Fibroblast of pulmonary artery (primary cell): ENCODE measurements around the gene PHACTR1.
A peak's percentile ranks its signal among the peaks of the same experiment; 100 is the strongest.

Experiments
- DNase-seq: peaks from one replicate; pipeline ENCODE4 v3.0.0-alpha.2; 2010; ENCODE audit warnings: low read depth
- H3K4me3 ChIP-seq: replicated peaks from 2 replicates; pipeline ENCODE4 v1.5.1; 2011; ENCODE audit warnings: low read depth, mild to moderate bottlenecking, control low read depth, low read length, moderate library complexity
- TF ChIP-seq, protein P1 (sequence below): IDR thresholded peaks from 2 replicates; pipeline ENCODE4 v1.5.1; 2011; ENCODE audit warnings: mild to moderate bottlenecking, control low read depth, low read length, inconsistent platforms; ENCODE audit errors: missing control alignments

PHACTR1 gene

DNA sequence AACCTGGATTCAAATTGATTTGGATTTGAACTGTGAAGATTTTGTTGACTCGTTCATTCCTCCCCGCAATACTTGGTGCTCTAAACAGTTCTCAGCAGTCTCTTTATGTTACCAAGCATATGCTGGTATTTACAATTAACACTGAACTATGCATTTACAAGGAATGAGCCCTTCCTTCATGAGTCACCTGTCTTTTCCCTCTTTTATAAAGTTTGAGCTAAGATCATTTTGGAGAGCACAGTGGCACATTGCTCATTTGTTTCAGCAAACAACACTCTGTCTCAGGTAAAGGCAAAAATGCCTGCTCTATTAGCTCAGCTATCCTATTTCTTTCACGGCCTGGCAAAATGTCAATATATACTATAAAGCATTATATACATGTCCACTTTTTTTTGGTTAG is 285.4 kb downstream of the PHACTR1 start:
- no peak overlapping the region for H3K4me3 ChIP-seq
- TF ChIP-seq, protein P1, sequence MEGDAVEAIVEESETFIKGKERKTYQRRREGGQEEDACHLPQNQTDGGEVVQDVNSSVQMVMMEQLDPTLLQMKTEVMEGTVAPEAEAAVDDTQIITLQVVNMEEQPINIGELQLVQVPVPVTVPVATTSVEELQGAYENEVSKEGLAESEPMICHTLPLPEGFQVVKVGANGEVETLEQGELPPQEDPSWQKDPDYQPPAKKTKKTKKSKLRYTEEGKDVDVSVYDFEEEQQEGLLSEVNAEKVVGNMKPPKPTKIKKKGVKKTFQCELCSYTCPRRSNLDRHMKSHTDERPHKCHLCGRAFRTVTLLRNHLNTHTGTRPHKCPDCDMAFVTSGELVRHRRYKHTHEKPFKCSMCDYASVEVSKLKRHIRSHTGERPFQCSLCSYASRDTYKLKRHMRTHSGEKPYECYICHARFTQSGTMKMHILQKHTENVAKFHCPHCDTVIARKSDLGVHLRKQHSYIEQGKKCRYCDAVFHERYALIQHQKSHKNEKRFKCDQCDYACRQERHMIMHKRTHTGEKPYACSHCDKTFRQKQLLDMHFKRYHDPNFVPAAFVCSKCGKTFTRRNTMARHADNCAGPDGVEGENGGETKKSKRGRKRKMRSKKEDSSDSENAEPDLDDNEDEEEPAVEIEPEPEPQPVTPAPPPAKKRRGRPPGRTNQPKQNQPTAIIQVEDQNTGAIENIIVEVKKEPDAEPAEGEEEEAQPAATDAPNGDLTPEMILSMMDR = no peak
- DNase-seq = no peak

DNA sequence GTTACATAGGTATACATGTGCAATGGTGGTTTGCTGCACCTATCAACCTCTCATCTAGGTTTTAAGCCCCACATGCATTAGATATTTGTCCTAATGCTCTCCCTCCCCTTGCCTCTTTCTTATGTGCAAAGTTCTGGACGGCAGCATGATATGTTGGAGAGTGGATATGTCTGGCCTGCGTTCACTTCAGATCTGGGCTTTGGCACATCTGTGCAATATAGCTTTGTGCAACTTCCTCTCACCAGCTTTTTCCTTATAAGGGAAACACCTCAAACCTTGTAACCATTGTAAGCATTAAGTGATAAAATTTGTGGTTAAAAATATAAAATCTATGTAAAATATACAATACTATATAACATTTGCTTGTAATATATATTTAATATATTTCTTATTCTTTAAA is 288.0 kb downstream of the PHACTR1 start:
- DNase-seq = peak; percentile 32
- TF ChIP-seq, protein P1 = no peak
- H3K4me3 ChIP-seq = no peak overlapping the region

DNA sequence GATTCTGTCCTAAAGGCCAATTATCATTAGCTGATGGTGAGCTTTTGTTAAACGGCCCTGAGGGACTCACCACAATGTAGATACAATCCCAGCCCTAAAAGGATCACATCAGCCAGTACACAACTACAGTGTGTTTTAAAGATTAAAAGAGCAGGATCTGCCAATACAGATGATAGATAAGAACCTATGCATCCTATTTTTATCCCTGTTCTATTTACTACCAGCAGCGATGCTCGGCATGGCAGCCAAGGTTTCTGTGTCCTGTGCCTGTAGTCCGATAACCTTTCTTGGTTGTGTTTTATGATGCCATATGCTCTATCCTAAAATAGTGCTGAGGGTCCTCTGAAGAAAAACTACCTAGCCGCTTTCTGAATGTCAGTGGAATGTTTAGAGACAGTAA is 289.4 kb downstream of the PHACTR1 start:
- TF ChIP-seq, protein P1 = no peak
- DNase-seq = no peak
- H3K4me3 ChIP-seq = no peak overlapping the region

DNA sequence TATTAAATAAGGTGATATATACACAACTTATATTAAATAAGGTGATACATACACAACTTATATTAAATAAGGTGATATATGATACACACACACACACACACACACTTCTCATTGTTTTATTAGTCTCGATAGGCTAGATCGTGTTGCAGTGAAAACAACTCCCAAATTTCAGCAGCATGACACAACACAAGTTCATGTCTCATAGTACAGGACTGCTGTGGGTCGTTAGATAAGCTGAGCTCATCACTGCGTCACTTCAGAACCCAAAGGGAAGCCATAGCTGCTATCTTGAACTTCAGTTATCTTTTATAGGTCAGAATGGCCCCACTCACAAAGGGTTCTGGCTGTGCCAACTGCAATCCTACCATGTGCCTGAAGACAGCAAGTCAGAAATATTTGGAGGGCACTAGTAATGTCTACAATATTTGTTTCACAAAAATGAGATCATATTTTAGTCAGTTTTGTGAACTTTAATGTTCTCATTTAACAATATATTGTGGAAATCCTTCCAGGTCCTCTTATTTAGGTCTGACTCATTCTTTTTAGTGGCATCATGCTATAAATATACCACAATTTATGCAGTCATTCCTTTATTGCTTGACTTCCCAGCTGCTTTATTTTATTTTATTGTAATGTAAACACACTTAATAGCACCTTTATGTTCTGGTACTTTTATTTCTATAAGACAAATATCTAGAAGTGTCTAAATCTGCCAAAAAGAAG is 290.2 kb downstream of the PHACTR1 start:
- TF ChIP-seq, protein P1 = no peak
- peak; percentile 72 for DNase-seq
- no peak overlapping the region for H3K4me3 ChIP-seq

DNA sequence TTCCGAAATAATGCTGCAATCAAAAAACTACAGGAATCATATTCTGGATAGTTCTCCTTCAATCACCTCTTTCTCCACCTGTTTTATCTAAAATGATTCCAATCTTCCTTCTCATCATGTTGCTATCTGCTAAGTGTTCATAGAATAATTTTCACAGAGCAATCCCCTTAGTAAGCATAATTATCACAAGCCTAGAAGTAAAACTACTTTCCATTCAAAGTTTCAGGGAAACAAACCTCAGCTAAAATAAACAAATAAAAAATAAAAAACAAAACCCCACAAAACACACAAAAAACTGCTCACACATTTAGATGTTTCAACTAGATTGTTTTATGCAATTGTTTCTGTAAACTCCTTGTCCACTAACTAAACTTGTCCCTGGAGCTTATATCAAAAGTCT is 291.2 kb downstream of the PHACTR1 start:
- no peak overlapping the region for H3K4me3 ChIP-seq
- TF ChIP-seq, protein P1 = no peak

DNA sequence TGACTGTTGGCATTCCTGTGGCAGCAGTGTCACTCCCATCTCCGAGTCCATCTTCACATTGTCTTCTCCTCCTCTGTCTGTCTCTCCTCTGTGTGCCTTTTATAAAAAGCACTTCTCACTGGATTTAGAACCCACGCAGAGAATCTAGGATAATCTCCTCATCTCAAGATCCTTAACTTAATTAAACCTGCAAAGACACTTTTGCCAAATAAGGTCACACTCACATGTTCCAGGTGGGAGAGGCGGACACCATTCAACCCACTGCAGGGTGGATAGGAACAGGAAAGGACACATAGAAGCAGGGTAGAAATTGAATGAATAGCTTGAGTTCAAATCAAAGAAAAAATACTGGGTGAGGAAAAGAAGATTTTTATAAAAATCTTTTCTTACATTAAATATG is 292.5 kb downstream of the PHACTR1 start:
- no peak overlapping the region for H3K4me3 ChIP-seq
- no peak for DNase-seq
- TF ChIP-seq, protein P1 = no peak

More for the DNA sequence above, 291.2 kb downstream of the PHACTR1 start:
- DNase-seq = no peak

DNA sequence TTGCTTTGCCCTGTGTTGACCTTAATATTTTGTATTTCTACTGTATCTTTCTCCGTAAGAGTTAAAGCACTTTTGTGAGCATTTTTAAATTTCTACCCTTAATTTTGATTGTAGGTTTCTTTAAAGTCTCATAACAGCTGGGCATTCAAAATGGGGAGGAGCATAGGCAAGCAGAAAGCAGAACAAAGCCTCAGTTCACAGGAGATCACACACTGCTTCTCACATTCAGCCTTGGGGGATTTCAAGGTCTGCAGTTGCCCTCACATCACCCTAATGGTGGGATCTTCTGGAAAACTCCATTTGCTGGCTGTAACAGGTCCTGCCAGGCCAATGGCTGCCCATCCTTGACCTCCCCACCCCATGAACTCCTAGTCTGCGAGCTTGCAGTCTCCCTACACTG is 292.9 kb downstream of the PHACTR1 start:
- no peak for DNase-seq
- TF ChIP-seq, protein P1 = no peak
- no peak overlapping the region for H3K4me3 ChIP-seq
